ENCODE measurements around the gene KCNH1. TPM values are rescaled to one million over a fixed set of nuclear protein-coding genes. Genes with fewer than 3 reads are reported as not detected.

The KCNH1 gene
- total RNA-seq, 4 donors from 2014 or later: 0.24 to 1.6 TPM; not detected in 2

DNA sequence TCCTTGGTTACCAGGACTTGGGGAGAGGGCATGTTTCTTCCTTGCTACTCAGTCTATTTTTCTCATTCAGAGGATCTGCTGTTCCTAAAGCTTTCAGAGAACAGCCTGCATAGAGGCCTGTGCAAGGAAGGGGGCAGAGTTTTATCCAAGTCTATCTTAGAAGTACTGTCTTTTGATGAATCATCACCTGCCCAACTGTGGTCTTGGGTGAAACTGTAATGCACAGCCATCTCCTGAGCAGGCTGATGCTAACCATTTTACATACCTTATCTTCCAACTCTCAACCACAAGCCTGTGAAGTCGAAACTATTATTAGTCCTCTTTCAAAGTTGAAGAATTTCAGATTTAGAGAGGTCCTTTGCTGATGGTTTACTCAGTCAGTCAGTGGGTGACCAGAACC is 437.2 kb downstream of the KCNH1 start:
- ATAC-seq (ENCODE audit: low FRiP score): no peak
- no peak for DNase-seq (ENCODE audit: low spot score)
- TF ChIP-seq, protein P1, sequence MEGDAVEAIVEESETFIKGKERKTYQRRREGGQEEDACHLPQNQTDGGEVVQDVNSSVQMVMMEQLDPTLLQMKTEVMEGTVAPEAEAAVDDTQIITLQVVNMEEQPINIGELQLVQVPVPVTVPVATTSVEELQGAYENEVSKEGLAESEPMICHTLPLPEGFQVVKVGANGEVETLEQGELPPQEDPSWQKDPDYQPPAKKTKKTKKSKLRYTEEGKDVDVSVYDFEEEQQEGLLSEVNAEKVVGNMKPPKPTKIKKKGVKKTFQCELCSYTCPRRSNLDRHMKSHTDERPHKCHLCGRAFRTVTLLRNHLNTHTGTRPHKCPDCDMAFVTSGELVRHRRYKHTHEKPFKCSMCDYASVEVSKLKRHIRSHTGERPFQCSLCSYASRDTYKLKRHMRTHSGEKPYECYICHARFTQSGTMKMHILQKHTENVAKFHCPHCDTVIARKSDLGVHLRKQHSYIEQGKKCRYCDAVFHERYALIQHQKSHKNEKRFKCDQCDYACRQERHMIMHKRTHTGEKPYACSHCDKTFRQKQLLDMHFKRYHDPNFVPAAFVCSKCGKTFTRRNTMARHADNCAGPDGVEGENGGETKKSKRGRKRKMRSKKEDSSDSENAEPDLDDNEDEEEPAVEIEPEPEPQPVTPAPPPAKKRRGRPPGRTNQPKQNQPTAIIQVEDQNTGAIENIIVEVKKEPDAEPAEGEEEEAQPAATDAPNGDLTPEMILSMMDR (IDR thresholded peaks at IDR 0.05): no peak

DNA sequence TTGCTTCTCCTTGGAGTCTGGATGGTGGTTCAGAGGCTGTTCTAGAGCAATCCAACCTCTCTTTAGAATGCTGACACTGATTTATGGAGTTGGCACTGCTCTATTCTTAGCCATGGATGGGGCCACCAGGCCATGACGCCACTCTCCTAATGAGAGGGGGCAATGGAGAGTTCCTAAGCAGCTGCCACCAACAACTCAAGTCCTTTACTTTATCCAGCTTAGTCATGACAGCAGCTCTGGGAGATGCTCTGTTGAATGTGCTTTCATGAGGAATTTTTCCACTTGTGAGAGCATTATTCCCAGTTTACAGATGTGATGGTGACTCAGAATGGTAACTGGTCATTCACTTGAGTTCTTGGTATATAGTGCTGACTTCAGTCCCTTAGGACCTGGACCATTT is 438.9 kb downstream of the KCNH1 start:
- TF ChIP-seq, protein P1 (IDR thresholded peaks at IDR 0.05): no peak
- ATAC-seq (ENCODE audit: low FRiP score): no peak
- no peak for DNase-seq (ENCODE audit: low spot score)

DNA sequence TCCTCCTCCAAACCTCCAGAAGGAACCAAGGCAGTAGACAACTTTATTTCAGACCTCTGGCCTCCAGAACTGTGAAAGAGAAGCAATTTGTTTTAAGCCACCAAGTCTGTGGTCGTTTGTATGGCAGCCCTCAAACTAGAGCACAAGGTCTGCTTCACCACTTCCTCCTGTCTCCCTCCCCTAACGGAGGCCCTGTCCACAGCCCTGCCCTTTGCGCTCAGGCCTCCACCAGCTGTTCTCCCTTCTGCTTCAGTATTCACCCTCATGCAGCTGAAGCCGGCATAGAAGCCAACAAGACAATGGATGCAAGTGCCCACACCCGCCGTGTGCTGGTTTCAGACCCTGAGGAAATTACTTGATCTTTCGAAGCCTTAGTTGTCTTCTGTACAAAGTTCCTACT is 441.2 kb downstream of the KCNH1 start:
- no peak for DNase-seq (ENCODE audit: low spot score)
- TF ChIP-seq, protein P1 (IDR thresholded peaks at IDR 0.05): no peak
- no peak for ATAC-seq (ENCODE audit: low FRiP score)

DNA sequence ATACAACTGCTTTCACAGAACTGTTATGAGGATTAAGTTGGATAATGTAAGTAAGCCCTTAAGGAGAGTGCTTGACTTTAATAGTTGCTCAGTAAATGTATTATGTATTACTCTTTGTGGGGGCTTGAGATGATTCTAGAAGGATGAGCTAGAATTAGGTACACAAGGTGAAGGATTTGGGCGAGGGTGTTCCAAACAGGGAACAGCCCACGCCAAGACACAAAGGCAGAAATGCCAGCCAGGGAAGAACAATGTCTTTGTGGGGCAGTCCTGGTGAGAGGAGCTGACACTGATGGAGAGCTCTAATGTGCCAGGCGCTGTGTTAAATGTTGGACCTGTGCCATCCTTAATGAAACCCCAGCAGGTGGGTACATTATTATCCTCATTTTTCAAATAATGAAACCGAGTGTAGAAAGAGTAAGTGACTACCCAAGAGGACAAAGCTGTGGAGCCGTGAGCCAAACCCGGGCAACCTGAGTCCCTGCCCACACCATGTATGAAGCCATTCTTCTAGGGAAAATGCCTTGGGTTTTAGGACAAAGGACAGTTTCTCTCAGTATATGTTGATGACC is 442.8 kb downstream of the KCNH1 start:
- TF ChIP-seq, protein P1 (IDR thresholded peaks at IDR 0.05): no peak
- no peak for ATAC-seq (ENCODE audit: low FRiP score)
- DNase-seq (ENCODE audit: low spot score): no peak

DNA sequence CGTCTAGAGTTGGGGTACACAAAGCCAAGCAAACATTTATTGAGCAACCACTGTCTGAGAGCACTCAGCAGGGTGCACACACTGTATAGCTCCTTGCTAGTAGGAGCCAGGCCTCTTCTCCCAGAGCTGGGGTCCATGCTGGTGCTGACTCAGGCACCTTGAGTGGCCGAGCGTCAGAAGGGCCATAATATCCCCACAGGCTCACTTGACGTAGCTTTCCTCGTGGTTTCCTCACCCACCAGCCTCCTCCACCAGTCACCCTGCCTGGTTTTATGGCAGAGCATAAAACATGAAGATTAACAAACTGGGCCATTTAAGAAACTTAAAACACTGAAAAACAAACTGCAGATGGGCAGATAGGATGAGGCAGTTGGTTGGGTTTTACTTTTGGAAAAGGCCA is 443.7 kb downstream of the KCNH1 start:
- TF ChIP-seq, protein P1 (IDR thresholded peaks at IDR 0.05): no peak

DNA sequence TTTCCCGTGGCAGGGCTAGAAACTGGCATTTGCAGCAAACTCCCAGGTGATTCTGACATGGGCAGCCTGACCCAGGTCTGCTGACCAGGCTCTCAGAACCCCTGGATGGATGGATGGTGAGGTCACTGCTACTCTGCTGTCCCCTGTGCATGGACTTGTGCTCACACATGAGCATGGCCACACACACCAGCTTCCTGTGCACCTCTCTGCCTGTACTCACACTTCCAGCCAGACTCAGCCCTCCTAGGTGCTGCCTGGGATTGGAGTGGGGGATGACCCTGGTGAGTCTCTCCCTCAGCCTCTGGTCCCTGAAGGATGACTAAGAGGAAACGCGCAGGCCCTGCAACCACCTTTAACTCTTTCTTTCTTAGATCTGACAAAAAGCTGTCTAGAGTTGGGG is 444.1 kb downstream of the KCNH1 start:
- no peak for ATAC-seq (ENCODE audit: low FRiP score)
- DNase-seq (ENCODE audit: low spot score): no peak
- TF ChIP-seq, protein P1 (IDR thresholded peaks at IDR 0.05): no peak

More for the DNA sequence above, 443.7 kb downstream of the KCNH1 start:
- ATAC-seq (ENCODE audit: low FRiP score): no peak
- no peak for DNase-seq (ENCODE audit: low spot score)

DNA sequence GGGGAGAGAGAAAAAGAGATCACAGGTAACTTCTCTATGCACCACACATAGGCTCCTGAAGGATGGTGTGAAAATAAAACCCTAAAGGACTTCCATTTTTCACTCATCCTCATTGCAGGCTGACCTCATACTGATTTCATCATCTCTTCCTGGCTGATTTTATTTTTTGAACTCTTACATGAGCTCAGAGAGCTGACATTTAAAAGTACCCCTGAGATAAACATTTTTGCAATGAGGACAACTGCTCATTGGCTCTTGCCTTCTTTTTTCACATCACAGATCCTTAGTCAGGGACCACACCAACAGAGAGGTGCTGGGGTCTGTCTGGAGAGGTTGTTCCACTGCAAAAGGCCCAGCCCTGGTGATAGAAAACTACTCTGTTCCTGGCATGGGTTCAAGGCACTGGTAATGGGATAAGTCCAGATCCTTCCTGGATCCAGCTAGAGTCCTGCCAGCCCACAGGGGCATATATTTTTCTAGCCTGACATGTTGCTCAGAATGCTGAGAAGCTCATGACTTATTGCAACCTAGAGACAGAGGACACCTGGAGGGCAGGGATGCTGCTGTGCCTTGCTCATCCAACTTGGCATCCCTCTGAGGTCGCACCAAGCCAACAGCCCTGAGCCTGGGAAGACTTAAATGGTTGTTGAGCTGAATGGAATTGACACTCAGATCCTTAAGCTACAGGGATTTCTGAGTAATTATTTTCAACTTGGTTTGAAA is 445.3 kb downstream of the KCNH1 start:
- no peak for DNase-seq (ENCODE audit: low spot score)
- peak; percentile 19 for ATAC-seq (ENCODE audit: low FRiP score)
- TF ChIP-seq, protein P1 (IDR thresholded peaks at IDR 0.05): no peak
